ENCODE measurements around the gene MINDY4B.

Gene MINDY4B

GRCh38 chr3:150887031-150887430 is 18.2 kb downstream of the MINDY4B start:
- no peaks in the 10 kb centered on the region for H4K20me1 ChIP-seq (ENCODE audit: insufficient read depth, low read length)
- TF ChIP-seq, protein P1, sequence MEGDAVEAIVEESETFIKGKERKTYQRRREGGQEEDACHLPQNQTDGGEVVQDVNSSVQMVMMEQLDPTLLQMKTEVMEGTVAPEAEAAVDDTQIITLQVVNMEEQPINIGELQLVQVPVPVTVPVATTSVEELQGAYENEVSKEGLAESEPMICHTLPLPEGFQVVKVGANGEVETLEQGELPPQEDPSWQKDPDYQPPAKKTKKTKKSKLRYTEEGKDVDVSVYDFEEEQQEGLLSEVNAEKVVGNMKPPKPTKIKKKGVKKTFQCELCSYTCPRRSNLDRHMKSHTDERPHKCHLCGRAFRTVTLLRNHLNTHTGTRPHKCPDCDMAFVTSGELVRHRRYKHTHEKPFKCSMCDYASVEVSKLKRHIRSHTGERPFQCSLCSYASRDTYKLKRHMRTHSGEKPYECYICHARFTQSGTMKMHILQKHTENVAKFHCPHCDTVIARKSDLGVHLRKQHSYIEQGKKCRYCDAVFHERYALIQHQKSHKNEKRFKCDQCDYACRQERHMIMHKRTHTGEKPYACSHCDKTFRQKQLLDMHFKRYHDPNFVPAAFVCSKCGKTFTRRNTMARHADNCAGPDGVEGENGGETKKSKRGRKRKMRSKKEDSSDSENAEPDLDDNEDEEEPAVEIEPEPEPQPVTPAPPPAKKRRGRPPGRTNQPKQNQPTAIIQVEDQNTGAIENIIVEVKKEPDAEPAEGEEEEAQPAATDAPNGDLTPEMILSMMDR (IDR thresholded peaks at IDR 0.05; ENCODE audit: low read length), result no peak
- no peak for TF ChIP-seq EZH2 (IDR thresholded peaks at IDR 0.05; ENCODE audit: borderline replicate concordance, low read length)
- no peaks in the 10 kb centered on the region for H3K9me3 ChIP-seq (ENCODE audit: low read length)
- H3K4me3 ChIP-seq (ENCODE audit: low read depth, low read length, poor library complexity, severe bottlenecking), result no peak overlapping the region
- no peak overlapping the region for H3K4me2 ChIP-seq (ENCODE audit: low read length)
- no peaks in the 10 kb centered on the region for H3K27me3 ChIP-seq (ENCODE audit: insufficient read depth, low read length)
- no peaks in the 10 kb centered on the region for H3K79me2 ChIP-seq (ENCODE audit: insufficient read depth, low read length)
- no peaks in the 10 kb centered on the region for H3K36me3 ChIP-seq (ENCODE audit: insufficient read depth, low read length)
- H2AFZ ChIP-seq (ENCODE audit: low read length), result no peak overlapping the region
- H3K9me2 ChIP-seq (ENCODE audit: low read depth, low read length), result no peaks in the 10 kb centered on the region
- no peak overlapping the region for H3K9ac ChIP-seq (ENCODE audit: low read length)
- no peak overlapping the region for H3K27ac ChIP-seq (ENCODE audit: low read depth, low read length, poor library complexity, severe bottlenecking)
- no peaks in the 10 kb centered on the region for H3F3A ChIP-seq (ENCODE audit: insufficient read depth, low read length)
- no peaks in the 10 kb centered on the region for H3K4me1 ChIP-seq (ENCODE audit: insufficient read depth, low read length, severe bottlenecking)

- Histone ChIP-seq H3K4me2 (ENCODE audit: low read length) (no peak overlapping the region), H2AFZ (ENCODE audit: low read length) (no peak overlapping the region), H3F3A (ENCODE audit: insufficient read depth, low read length) (no peaks in the 10 kb centered on the region), H3K79me2 (ENCODE audit: insufficient read depth, low read length) (no peaks in the 10 kb centered on the region), H3K36me3 (ENCODE audit: insufficient read depth, low read length) (no peaks in the 10 kb centered on the region), H3K4me3 (ENCODE audit: low read depth, low read length, poor library complexity, severe bottlenecking) (no peak overlapping the region), H3K9me3 (ENCODE audit: low read length) (no peaks in the 10 kb centered on the region), H3K27ac (ENCODE audit: low read depth, low read length, poor library complexity, severe bottlenecking) (no peak overlapping the region), H3K9me2 (ENCODE audit: low read depth, low read length) (no peaks in the 10 kb centered on the region), H4K20me1 (ENCODE audit: insufficient read depth, low read length) (no peaks in the 10 kb centered on the region), H3K9ac (ENCODE audit: low read length) (no peak overlapping the region), H3K27me3 (ENCODE audit: insufficient read depth, low read length) (no peaks in the 10 kb centered on the region), H3K4me1 (ENCODE audit: insufficient read depth, low read length, severe bottlenecking) (no peaks in the 10 kb centered on the region)
- no peak for TF ChIP-seq EZH2 (IDR thresholded peaks at IDR 0.05; ENCODE audit: borderline replicate concordance, low read length)
- TF ChIP-seq, protein P1 (IDR thresholded peaks at IDR 0.05; ENCODE audit: low read length), result no peak
Observed at GRCh38 chr3:150885535-150885934, 19.7 kb downstream of the MINDY4B start.

GRCh38 chr3:150878996-150879575 is 26.2 kb downstream of the MINDY4B start:
- H3K36me3 ChIP-seq (ENCODE audit: insufficient read depth, low read length), result no peaks in the 10 kb centered on the region
- TF ChIP-seq, protein P1 (IDR thresholded peaks at IDR 0.05; ENCODE audit: low read length), result no peak
- no peak for TF ChIP-seq EZH2 (IDR thresholded peaks at IDR 0.05; ENCODE audit: borderline replicate concordance, low read length)
- no peak overlapping the region for H3K4me3 ChIP-seq (ENCODE audit: low read depth, low read length, poor library complexity, severe bottlenecking)
- no peaks in the 10 kb centered on the region for H3K9me2 ChIP-seq (ENCODE audit: low read depth, low read length)
- H3K79me2 ChIP-seq (ENCODE audit: insufficient read depth, low read length), result no peaks in the 10 kb centered on the region
- no peak overlapping the region for H2AFZ ChIP-seq (ENCODE audit: low read length)
- H3K9ac ChIP-seq (ENCODE audit: low read length), result no peak overlapping the region
- H3K4me1 ChIP-seq (ENCODE audit: insufficient read depth, low read length, severe bottlenecking), result no peaks in the 10 kb centered on the region
- H3K4me2 ChIP-seq (ENCODE audit: low read length), result no peak overlapping the region
- no peaks in the 10 kb centered on the region for H3K27me3 ChIP-seq (ENCODE audit: insufficient read depth, low read length)
- H4K20me1 ChIP-seq (ENCODE audit: insufficient read depth, low read length), result no peaks in the 10 kb centered on the region
- no peaks in the 10 kb centered on the region for H3K9me3 ChIP-seq (ENCODE audit: low read length)
- no peak overlapping the region for H3K27ac ChIP-seq (ENCODE audit: low read depth, low read length, poor library complexity, severe bottlenecking)
- no peaks in the 10 kb centered on the region for H3F3A ChIP-seq (ENCODE audit: insufficient read depth, low read length)
